ENCODE measurements around the gene OSBPL2.

The OSBPL2 gene

GRCh38 chr20:62243106-62243505 lies 4.8 kb downstream of the OSBPL2 start:
- H3K4me2 ChIP-seq (ENCODE audit: low read length): no peak overlapping the region
- no peak overlapping the region for H3K18ac ChIP-seq (ENCODE audit: low read length)
- no CpG with 5 or more reads among the region's 22 CpGs for WGBS (ENCODE audit: extremely low coverage, insufficient coverage, low lambda C conversion rate)

GRCh38 chr20:62243906-62244515 lies 5.7 kb downstream of the OSBPL2 start:
- peaks cover 31% of the 10 kb centered on the region for H3K79me1 ChIP-seq (ENCODE audit: low read length)
- H2BK120ac ChIP-seq (ENCODE audit: low read depth, low read length): no peak overlapping the region
- H3K4me3 ChIP-seq (ENCODE audit: low read length): no peak overlapping the region
- no peak overlapping the region for H3K27ac ChIP-seq (ENCODE audit: low read depth, low read length)
- no peak for DNase-seq
- WGBS (ENCODE audit: extremely low coverage, insufficient coverage, low lambda C conversion rate): no CpG with 5 or more reads among the region's 21 CpGs
- H2BK5ac ChIP-seq (ENCODE audit: low read length): no peak overlapping the region
- no peak overlapping the region for H2BK15ac ChIP-seq (replicated peaks; ENCODE audit: low read depth)
- no peak overlapping the region for H3K56ac ChIP-seq (ENCODE audit: low read length)
- peaks cover 1% of the 10 kb centered on the region for H3K36me3 ChIP-seq (ENCODE audit: control insufficient read depth, insufficient read depth, low read length)
- H3K18ac ChIP-seq (ENCODE audit: low read length): no peak overlapping the region
- no peak overlapping the region for H3K4ac ChIP-seq (ENCODE audit: low read depth, low read length)
- H3K4me1 ChIP-seq (ENCODE audit: control insufficient read depth, low read depth, low read length): no peaks in the 10 kb centered on the region
- H2AK5ac ChIP-seq (ENCODE audit: low read length): no peak overlapping the region
- no peak overlapping the region for H3K9ac ChIP-seq (ENCODE audit: low read length)
- no peaks in the 10 kb centered on the region for H3K27me3 ChIP-seq (ENCODE audit: insufficient read depth, low read length, poor library complexity)
- H3K4me2 ChIP-seq (ENCODE audit: low read length): no peak overlapping the region
- H4K5ac ChIP-seq (ENCODE audit: low read length): no peak overlapping the region
- H3K79me2 ChIP-seq (ENCODE audit: control insufficient read depth, insufficient read depth, low read length): peaks cover 33% of the 10 kb centered on the region
- no peak overlapping the region for H3K23ac ChIP-seq (ENCODE audit: low read length)
- no peak overlapping the region for H4K8ac ChIP-seq (ENCODE audit: low read depth, low read length)

More at GRCh38 chr20:62243106-62243505, 4.8 kb downstream of the OSBPL2 start:
- H2AK5ac ChIP-seq (ENCODE audit: low read length): no peak overlapping the region
- no peaks in the 10 kb centered on the region for H3K4me1 ChIP-seq (ENCODE audit: control insufficient read depth, low read depth, low read length)
- H3K23ac ChIP-seq (ENCODE audit: low read length): no peak overlapping the region
- H2BK5ac ChIP-seq (ENCODE audit: low read length): no peak overlapping the region
- H4K8ac ChIP-seq (ENCODE audit: low read depth, low read length): no peak overlapping the region
- H3K9ac ChIP-seq (ENCODE audit: low read length): no peak overlapping the region
- no peak overlapping the region for H3K4ac ChIP-seq (ENCODE audit: low read depth, low read length)
- no peak overlapping the region for H3K27ac ChIP-seq (ENCODE audit: low read depth, low read length)
- no peak overlapping the region for H2BK15ac ChIP-seq (replicated peaks; ENCODE audit: low read depth)
- DNase-seq: no peak
- H3K4me3 ChIP-seq (ENCODE audit: low read length): no peak overlapping the region
- H3K79me2 ChIP-seq (ENCODE audit: control insufficient read depth, insufficient read depth, low read length): peaks cover 29% of the 10 kb centered on the region
- no peaks in the 10 kb centered on the region for H3K27me3 ChIP-seq (ENCODE audit: insufficient read depth, low read length, poor library complexity)
- H2BK120ac ChIP-seq (ENCODE audit: low read depth, low read length): no peak overlapping the region
- peaks cover 1% of the 10 kb centered on the region for H3K36me3 ChIP-seq (ENCODE audit: control insufficient read depth, insufficient read depth, low read length)
- no peak overlapping the region for H4K5ac ChIP-seq (ENCODE audit: low read length)
- peaks cover 29% of the 10 kb centered on the region for H3K79me1 ChIP-seq (ENCODE audit: low read length)
- H3K56ac ChIP-seq (ENCODE audit: low read length): no peak overlapping the region

- Histone ChIP-seq H4K5ac (ENCODE audit: low read length) (no peak overlapping the region), H4K8ac (ENCODE audit: low read depth, low read length) (no peak overlapping the region), H3K23ac (ENCODE audit: low read length) (no peak overlapping the region), H3K27ac (ENCODE audit: low read depth, low read length) (no peak overlapping the region), H2BK15ac (replicated peaks; ENCODE audit: low read depth) (no peak overlapping the region), H3K9ac (ENCODE audit: low read length) (no peak overlapping the region), H2BK120ac (ENCODE audit: low read depth, low read length) (no peak overlapping the region), H3K36me3 (ENCODE audit: control insufficient read depth, insufficient read depth, low read length) (peaks cover 1% of the 10 kb centered on the region), H2AK5ac (ENCODE audit: low read length) (no peak overlapping the region), H3K4ac (ENCODE audit: low read depth, low read length) (no peak overlapping the region), H3K4me2 (ENCODE audit: low read length) (no peak overlapping the region), H3K56ac (ENCODE audit: low read length) (no peak overlapping the region), H2BK5ac (ENCODE audit: low read length) (no peak overlapping the region), H3K4me3 (ENCODE audit: low read length) (no peak overlapping the region), H3K27me3 (ENCODE audit: insufficient read depth, low read length, poor library complexity) (no peaks in the 10 kb centered on the region), H3K79me1 (ENCODE audit: low read length) (peaks cover 27% of the 10 kb centered on the region), H3K79me2 (ENCODE audit: control insufficient read depth, insufficient read depth, low read length) (peaks cover 28% of the 10 kb centered on the region), H3K18ac (ENCODE audit: low read length) (no peak overlapping the region), H3K4me1 (ENCODE audit: control insufficient read depth, low read depth, low read length) (no peaks in the 10 kb centered on the region)
- DNase-seq: no peak
- WGBS (ENCODE audit: extremely low coverage, insufficient coverage, low lambda C conversion rate): no CpG with 5 or more reads among the region's 17 CpGs
Measured at GRCh38 chr20:62244644-62245108, 6.4 kb downstream of the OSBPL2 start.

- Histone ChIP-seq H2AK5ac (ENCODE audit: low read length) (no peak overlapping the region), H3K79me2 (ENCODE audit: control insufficient read depth, insufficient read depth, low read length) (peaks cover 22% of the 10 kb centered on the region), H3K18ac (ENCODE audit: low read length) (no peak overlapping the region), H3K27me3 (ENCODE audit: insufficient read depth, low read length, poor library complexity) (no peaks in the 10 kb centered on the region), H3K56ac (ENCODE audit: low read length) (no peak overlapping the region), H4K8ac (ENCODE audit: low read depth, low read length) (no peak overlapping the region), H3K27ac (ENCODE audit: low read depth, low read length) (no peak overlapping the region), H3K79me1 (ENCODE audit: low read length) (peaks cover 28% of the 10 kb centered on the region), H3K9ac (ENCODE audit: low read length) (no peak overlapping the region), H4K5ac (ENCODE audit: low read length) (no peak overlapping the region), H3K4me1 (ENCODE audit: control insufficient read depth, low read depth, low read length) (no peaks in the 10 kb centered on the region), H2BK15ac (replicated peaks; ENCODE audit: low read depth) (no peak overlapping the region), H2BK120ac (ENCODE audit: low read depth, low read length) (no peak overlapping the region), H3K4me3 (ENCODE audit: low read length) (no peak overlapping the region), H3K4ac (ENCODE audit: low read depth, low read length) (no peak overlapping the region), H2BK5ac (ENCODE audit: low read length) (no peak overlapping the region), H3K36me3 (ENCODE audit: control insufficient read depth, insufficient read depth, low read length) (peaks cover 1% of the 10 kb centered on the region), H3K23ac (ENCODE audit: low read length) (no peak overlapping the region), H3K4me2 (ENCODE audit: low read length) (no peak overlapping the region)
- no CpG with 5 or more reads among the region's 19 CpGs for WGBS (ENCODE audit: extremely low coverage, insufficient coverage, low lambda C conversion rate)
- DNase-seq: no peak
Measured at GRCh38 chr20:62245911-62246280, 7.6 kb downstream of the OSBPL2 start.

GRCh38 chr20:62246431-62246830 lies 8.1 kb downstream of the OSBPL2 start:
- H3K9ac ChIP-seq (ENCODE audit: low read length): no peak overlapping the region
- DNase-seq: no peak
- no peaks in the 10 kb centered on the region for H3K27me3 ChIP-seq (ENCODE audit: insufficient read depth, low read length, poor library complexity)
- H3K79me1 ChIP-seq (ENCODE audit: low read length): peaks cover 28% of the 10 kb centered on the region
- peaks cover 20% of the 10 kb centered on the region for H3K79me2 ChIP-seq (ENCODE audit: control insufficient read depth, insufficient read depth, low read length)
- H3K18ac ChIP-seq (ENCODE audit: low read length): no peak overlapping the region
- no peak overlapping the region for H3K27ac ChIP-seq (ENCODE audit: low read depth, low read length)
- H3K4me2 ChIP-seq (ENCODE audit: low read length): no peak overlapping the region
- no peak overlapping the region for H3K4ac ChIP-seq (ENCODE audit: low read depth, low read length)
- H3K36me3 ChIP-seq (ENCODE audit: control insufficient read depth, insufficient read depth, low read length): peaks cover 1% of the 10 kb centered on the region
- no CpG with 5 or more reads among the region's 8 CpGs for WGBS (ENCODE audit: extremely low coverage, insufficient coverage, low lambda C conversion rate)
- no peak overlapping the region for H3K23ac ChIP-seq (ENCODE audit: low read length)
- H3K4me1 ChIP-seq (ENCODE audit: control insufficient read depth, low read depth, low read length): no peaks in the 10 kb centered on the region
- H4K8ac ChIP-seq (ENCODE audit: low read depth, low read length): no peak overlapping the region
- no peak overlapping the region for H2BK15ac ChIP-seq (replicated peaks; ENCODE audit: low read depth)
- no peak overlapping the region for H2BK120ac ChIP-seq (ENCODE audit: low read depth, low read length)
- H2AK5ac ChIP-seq (ENCODE audit: low read length): no peak overlapping the region
- no peak overlapping the region for H3K4me3 ChIP-seq (ENCODE audit: low read length)
- no peak overlapping the region for H3K56ac ChIP-seq (ENCODE audit: low read length)
- no peak overlapping the region for H2BK5ac ChIP-seq (ENCODE audit: low read length)
- no peak overlapping the region for H4K5ac ChIP-seq (ENCODE audit: low read length)
